ENCODE data around the gene TAOK3.
"Not testable (repeated sequence)": the region's sequence is repeated elsewhere in the genome, so short reads cannot be mapped to it uniquely, and the experiment has no call there.

TAOK3 gene

DNA sequence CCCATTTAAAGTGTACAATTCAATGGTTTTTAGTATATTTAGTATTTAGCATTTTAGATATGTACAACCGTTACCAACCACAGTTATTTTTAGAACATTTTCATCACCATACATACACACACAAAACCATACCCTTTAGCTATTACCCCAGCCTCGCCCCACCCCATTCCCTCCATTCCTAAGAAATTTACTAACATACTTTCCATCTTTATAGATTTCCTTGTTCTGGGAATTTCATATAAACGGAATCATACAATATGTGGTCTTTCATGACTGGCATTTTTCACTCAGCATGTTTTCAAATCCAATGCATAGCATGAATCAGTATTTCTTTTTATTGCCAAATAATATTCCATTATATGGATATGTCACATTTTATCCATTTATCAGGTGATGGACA, 101.5 kb downstream of the TAOK3 start:
- no peak overlapping the region for H3K4me2 ChIP-seq
- no peak overlapping the region for H3K27ac ChIP-seq
- H3K4me3 ChIP-seq = no peak overlapping the region
- H3K4me1 ChIP-seq = peaks cover 0 to 33% (median 0%) of the 10 kb centered on the region in 10 experiments; a peak in 5 of 20 replicates
- no peak overlapping the region for H3K9ac ChIP-seq
- peaks cover 0 to 62% (median 5%) of the 10 kb centered on the region in 11 experiments; a peak in 10 of 22 replicates for H4K20me1 ChIP-seq
- peaks cover 0 to 28% (median 3%) of the 10 kb centered on the region in 11 experiments; a peak in 16 of 22 replicates for H3K36me3 ChIP-seq
- TF ChIP-seq Cebpa-rat (IDR thresholded peaks at IDR 0.05) = no peak
- no peaks in the 10 kb centered on the region for H3K27me3 ChIP-seq
- H3K9me3 ChIP-seq (replicated peaks in 1 of 11) = no peaks in the 10 kb centered on the region

DNA sequence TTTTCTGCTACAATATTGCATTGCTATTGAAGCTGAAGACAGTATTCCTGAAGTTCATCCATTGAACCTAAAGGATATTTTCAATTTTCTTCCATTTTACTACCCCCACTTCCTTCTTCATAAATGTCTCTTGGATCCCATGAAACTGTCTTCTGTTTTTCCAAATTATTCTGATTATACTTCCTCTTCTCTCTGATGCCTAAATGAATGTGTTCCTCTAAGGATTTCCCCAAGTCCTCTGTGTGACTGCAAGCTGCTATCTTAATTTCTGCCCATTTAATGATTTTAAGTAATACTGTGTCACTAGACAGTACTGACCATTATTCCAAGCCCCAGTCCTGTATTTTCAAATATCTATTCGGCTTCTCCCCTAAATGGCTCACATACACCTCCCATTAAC, 102.9 kb downstream of the TAOK3 start:
- Histone ChIP-seq H3K9ac (no peak overlapping the region), H3K4me2 (peak overlapping the region in 3 of 11 experiments; percentile 1 to 74 (median 34); a peak in 5 of 22 replicates), H4K20me1 (peaks cover 0 to 49% (median 5%) of the 10 kb centered on the region in 11 experiments; a peak in 9 of 22 replicates), H3K36me3 (peaks cover 7 to 41% (median 15%) of the 10 kb centered on the region in 11 experiments; a peak in 19 of 22 replicates), H3K27me3 (no peaks in the 10 kb centered on the region), H3K27ac (no peak overlapping the region), H3K4me1 (peaks cover 0 to 32% (median 0%) of the 10 kb centered on the region in 10 experiments; a peak in 5 of 20 replicates), H3K4me3 (no peak overlapping the region), H3K9me3 (replicated peaks in 1 of 11) (no peaks in the 10 kb centered on the region)
- TF ChIP-seq Cebpa-rat (IDR thresholded peaks at IDR 0.05) = no peak

DNA sequence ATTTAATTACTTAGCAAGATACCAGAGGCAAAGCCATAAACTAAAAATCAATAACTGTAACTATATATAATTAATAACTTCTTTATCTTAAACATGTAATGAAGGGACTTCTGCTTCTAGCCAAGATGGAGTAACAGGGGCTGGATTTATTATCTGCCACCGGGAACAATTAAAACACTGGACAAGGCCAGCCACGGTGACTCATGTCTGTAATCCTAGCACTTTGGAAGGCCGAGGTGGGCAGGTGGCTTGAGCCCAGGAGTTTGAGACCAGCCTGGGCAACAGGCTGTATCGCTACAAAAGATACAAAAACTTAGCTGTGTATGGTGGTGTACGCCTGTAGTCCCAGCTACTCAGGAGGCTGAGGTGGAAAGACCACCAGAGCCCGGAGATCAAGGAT, 113.6 kb downstream of the TAOK3 start:
- H3K4me3 ChIP-seq = no peak overlapping the region
- H3K27ac ChIP-seq = no peak overlapping the region
- no peak for TF ChIP-seq Cebpa-rat (IDR thresholded peaks at IDR 0.05)
- H3K27me3 ChIP-seq = no peaks in the 10 kb centered on the region
- no peaks in the 10 kb centered on the region for H3K4me1 ChIP-seq
- peaks cover 0 to 45% (median 0%) of the 10 kb centered on the region in 11 experiments; a peak in 7 of 22 replicates for H4K20me1 ChIP-seq
- peaks cover 56 to 97% (median 68%) of the 10 kb centered on the region in 11 experiments for H3K36me3 ChIP-seq
- H3K4me2 ChIP-seq = no peak overlapping the region
- H3K9me3 ChIP-seq (replicated peaks in 1 of 11) = peaks cover 0 to 16% (median 11%) of the 10 kb centered on the region in 11 experiments; a peak in 15 of 22 replicates
- no peak overlapping the region for H3K9ac ChIP-seq

DNA sequence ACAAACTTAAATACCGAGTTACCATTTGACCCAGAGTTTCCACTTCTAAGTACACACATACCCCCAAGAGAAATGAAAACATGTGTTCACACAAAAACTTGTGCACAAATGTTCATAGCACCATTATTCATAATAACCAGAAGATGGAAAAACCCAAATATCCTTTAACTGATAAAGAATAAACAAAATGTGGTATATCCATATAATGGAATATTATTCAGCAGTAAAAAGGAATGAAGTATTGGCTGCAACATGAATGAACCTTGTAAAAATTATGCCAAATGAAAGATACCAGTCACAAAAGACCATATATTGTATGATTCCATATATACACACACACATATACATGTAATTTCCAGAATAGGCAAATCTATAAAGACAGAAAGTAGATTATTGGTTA, 116.4 kb downstream of the TAOK3 start:
- no peaks in the 10 kb centered on the region for H3K27me3 ChIP-seq
- no peak overlapping the region for H3K4me2 ChIP-seq
- no peak overlapping the region for H3K9ac ChIP-seq
- no peak overlapping the region for H3K4me3 ChIP-seq
- no peak for TF ChIP-seq Cebpa-rat (IDR thresholded peaks at IDR 0.05)
- peaks cover 0 to 16% (median 11%) of the 10 kb centered on the region in 11 experiments; a peak in 15 of 22 replicates for H3K9me3 ChIP-seq (replicated peaks in 1 of 11)
- H4K20me1 ChIP-seq = peaks cover 0 to 32% (median 0%) of the 10 kb centered on the region in 11 experiments; a peak in 7 of 22 replicates
- peaks cover 39 to 97% (median 63%) of the 10 kb centered on the region in 11 experiments for H3K36me3 ChIP-seq
- no peaks in the 10 kb centered on the region for H3K4me1 ChIP-seq
- H3K27ac ChIP-seq = no peak overlapping the region

DNA sequence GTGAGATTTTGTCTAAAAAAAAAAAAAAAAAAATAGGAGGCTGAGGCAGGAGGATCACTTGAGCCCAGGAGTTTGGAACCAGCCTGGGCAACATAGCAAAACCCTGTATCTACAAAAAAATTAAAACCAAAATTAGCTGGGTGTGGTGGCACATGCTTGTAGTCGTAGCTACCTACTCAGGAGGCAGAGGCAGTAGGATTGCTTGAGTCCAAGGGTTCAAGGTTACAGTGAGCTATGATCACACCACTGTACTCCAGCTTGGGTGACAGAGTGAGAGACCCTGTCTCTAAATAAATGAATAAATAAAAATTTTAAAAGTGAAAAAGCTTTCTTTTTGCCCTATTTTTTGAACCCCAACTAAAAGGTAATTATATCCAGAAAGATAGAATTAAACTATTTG, 123.2 kb downstream of the TAOK3 start:
- H3K27me3 ChIP-seq = no peaks in the 10 kb centered on the region
- H3K4me3 ChIP-seq = no peak overlapping the region
- no peak overlapping the region for H3K9ac ChIP-seq
- peaks cover 0 to 7% (median 0%) of the 10 kb centered on the region in 11 experiments; a peak in 4 of 22 replicates for H4K20me1 ChIP-seq
- TF ChIP-seq Cebpa-rat (IDR thresholded peaks at IDR 0.05) = no peak
- H3K4me2 ChIP-seq = no peak overlapping the region
- H3K4me1 ChIP-seq = no peaks in the 10 kb centered on the region
- H3K36me3 ChIP-seq = peaks cover 9 to 86% (median 43%) of the 10 kb centered on the region in 11 experiments; a peak in 21 of 22 replicates
- H3K9me3 ChIP-seq (replicated peaks in 1 of 11) = no peaks in the 10 kb centered on the region
- H3K27ac ChIP-seq = no peak overlapping the region

DNA sequence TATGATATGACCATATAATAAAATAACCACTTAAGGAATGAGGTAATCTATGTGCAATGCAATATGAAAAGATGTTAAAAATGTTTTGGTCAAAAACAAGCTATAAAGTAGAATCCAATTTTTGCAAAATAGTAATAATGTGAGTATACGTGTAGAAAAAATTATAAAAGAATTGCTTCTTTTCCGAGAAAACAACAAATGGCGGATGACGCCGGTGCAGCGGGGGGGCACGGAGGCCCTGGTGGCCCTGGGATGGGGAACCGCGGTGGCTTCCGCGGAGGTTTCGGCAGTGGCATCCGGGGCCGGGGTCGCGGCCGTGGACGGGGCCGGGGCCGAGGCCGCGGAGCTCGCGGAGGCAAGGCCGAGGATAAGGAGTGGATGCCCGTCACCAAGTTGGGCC, 126.8 kb downstream of the TAOK3 start:
- H3K9me3 ChIP-seq (replicated peaks in 1 of 11); H3K27ac ChIP-seq; H3K27me3 ChIP-seq; H3K4me3 ChIP-seq; H3K9ac ChIP-seq; H4K20me1 ChIP-seq; H3K4me2 ChIP-seq; H3K4me1 ChIP-seq: not testable (repeated sequence)
- H3K36me3 ChIP-seq = peaks cover 16 to 83% (median 48%) of the 10 kb centered on the region in 11 experiments; a peak in 19 of 22 replicates

DNA sequence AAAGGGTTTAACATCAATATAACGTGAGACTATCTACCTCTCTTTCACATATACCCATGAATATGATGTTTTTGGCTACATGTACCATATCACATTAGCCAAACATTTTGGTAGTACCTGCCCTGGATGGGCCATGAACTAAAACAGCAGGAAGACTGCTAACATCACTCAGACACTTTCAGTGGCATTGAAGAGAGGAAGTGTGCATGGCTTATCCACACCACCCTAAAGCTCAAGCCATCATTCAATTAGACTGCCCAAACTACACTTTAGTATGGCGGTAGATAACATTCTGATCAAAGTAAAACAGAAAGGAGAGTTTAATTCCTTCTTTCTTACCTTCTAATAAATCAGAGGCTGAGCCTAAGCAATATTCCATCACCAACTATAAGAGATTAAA, 133.8 kb downstream of the TAOK3 start:
- H4K20me1 ChIP-seq = 0 out of 22 replicates have a peak, but pooled peaks cover 0 to 5% (median 0%) of the 10 kb centered on the region in 11 experiments
- peak overlapping the region in 1 of 11 experiments; percentile 83; a peak in 1 of 22 replicates for H3K27ac ChIP-seq
- H3K4me1 ChIP-seq = peaks cover 25 to 44% (median 33%) of the 10 kb centered on the region in 10 experiments
- no peak overlapping the region for H3K4me3 ChIP-seq
- peaks cover 38 to 64% (median 46%) of the 10 kb centered on the region in 11 experiments; a peak in 21 of 22 replicates for H3K36me3 ChIP-seq
- peak overlapping the region in 8 of 11 experiments; percentile 66 to 98 (median 76); a peak in 14 of 22 replicates for H3K4me2 ChIP-seq
- H3K9me3 ChIP-seq (replicated peaks in 1 of 11) = peaks cover 0 to 4% (median 0%) of the 10 kb centered on the region in 11 experiments; a peak in 1 of 22 replicates
- H3K9ac ChIP-seq = no peak overlapping the region
- no peak for TF ChIP-seq Cebpa-rat (IDR thresholded peaks at IDR 0.05)
- no peaks in the 10 kb centered on the region for H3K27me3 ChIP-seq

DNA sequence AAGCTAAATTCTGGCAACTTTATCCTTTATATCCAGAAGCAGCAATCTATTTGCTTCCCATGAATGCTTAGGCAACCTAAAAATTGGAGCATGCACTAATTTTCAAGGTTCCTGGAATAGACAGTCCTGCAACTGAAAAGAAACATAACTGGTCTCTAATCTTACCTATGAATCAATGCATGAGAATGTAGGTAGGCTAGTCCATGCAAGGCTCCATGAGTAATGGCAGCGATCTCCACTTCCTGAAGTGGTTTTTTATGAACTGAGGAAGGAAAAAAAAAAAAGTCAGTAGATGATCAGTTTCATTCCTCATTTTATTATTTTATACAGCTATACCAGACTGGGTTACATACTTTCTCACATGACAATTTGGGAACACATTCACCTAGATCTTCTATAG, 134.8 kb downstream of the TAOK3 start:
- no peak for TF ChIP-seq Cebpa-rat (IDR thresholded peaks at IDR 0.05)

DNA sequence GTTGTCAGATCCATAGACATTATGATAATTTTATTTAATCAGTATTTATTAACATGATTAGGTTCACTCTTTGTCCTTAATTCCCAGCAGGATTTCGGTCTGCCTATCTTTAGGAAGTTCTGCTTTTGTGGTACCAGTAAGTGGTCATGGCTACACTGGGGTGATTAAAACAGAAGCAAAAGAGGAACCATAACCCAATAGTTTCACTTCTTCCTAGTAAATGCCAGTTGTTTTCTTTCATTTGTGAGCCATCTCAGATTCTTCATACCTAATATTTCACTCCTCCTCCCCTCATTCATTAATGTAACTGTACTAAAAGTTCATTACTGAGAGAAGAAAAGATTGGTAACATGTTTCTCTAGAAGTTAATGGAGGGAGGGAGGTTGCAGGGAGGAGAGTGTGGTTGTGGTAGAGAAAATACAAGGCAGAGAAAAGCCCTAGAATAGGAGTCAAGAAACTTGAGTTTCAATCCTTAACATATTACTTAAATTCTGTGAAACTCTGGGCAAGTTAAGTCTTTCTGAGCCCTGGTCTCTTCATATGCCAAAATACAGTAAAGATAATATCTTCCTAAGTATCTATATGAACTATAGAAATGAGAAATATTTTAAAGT, 135.5 kb downstream of the TAOK3 start:
- H3K27me3 ChIP-seq = no peaks in the 10 kb centered on the region
- H3K9ac ChIP-seq = peak overlapping the region in 8 of 11 experiments; percentile 14 to 64 (median 43); a peak in 8 of 22 replicates
- H3K4me3 ChIP-seq = no peak overlapping the region; a peak in 1 of 20 replicates
- H3K27ac ChIP-seq = peak overlapping the region in 10 of 11 experiments; percentile 26 to 83 (median 70); a peak in 16 of 22 replicates
- peak overlapping the region; percentile 62 to 98 (median 73) for H3K4me2 ChIP-seq
- H3K4me1 ChIP-seq = peaks cover 25 to 44% (median 33%) of the 10 kb centered on the region in 10 experiments
- 0 out of 22 replicates have a peak, but pooled peaks cover 0 to 5% (median 0%) of the 10 kb centered on the region in 11 experiments for H4K20me1 ChIP-seq
- peaks cover 0 to 4% (median 0%) of the 10 kb centered on the region in 11 experiments; a peak in 2 of 22 replicates for H3K9me3 ChIP-seq (replicated peaks in 1 of 11)
- no peak for TF ChIP-seq Cebpa-rat (IDR thresholded peaks at IDR 0.05)
- H3K36me3 ChIP-seq = peaks cover 32 to 59% (median 48%) of the 10 kb centered on the region in 11 experiments; a peak in 21 of 22 replicates

More for the DNA sequence above, 134.8 kb downstream of the TAOK3 start:
- Histone ChIP-seq H3K27ac (peak overlapping the region in 8 of 11 experiments; percentile 52 to 83 (median 70); a peak in 16 of 22 replicates), H4K20me1 (0 out of 22 replicates have a peak, but pooled peaks cover 0 to 5% (median 0%) of the 10 kb centered on the region in 11 experiments), H3K9me3 (replicated peaks in 1 of 11) (peaks cover 0 to 4% (median 0%) of the 10 kb centered on the region in 11 experiments; a peak in 2 of 22 replicates), H3K4me2 (peak overlapping the region; percentile 62 to 98 (median 73); a peak in 21 of 22 replicates), H3K9ac (peak overlapping the region in 2 of 11 experiments; percentile 31 to 64; a peak in 1 of 22 replicates), H3K36me3 (peaks cover 33 to 60% (median 51%) of the 10 kb centered on the region in 11 experiments; a peak in 21 of 22 replicates), H3K27me3 (no peaks in the 10 kb centered on the region), H3K4me1 (peaks cover 25 to 44% (median 33%) of the 10 kb centered on the region in 10 experiments), H3K4me3 (no peak overlapping the region)

All from BLaER1 treated with 17β-estradiol and CSF1 and Interleukin-3, amounts not matched to agents 10 nM and 100 nM (cell line).